Activated CD4-positive, alpha-beta memory T cell treated with anti-CD3 and anti-CD28 coated beads, Interleukin-2, amount 10 ng/mL, durations not matched to agents 7 days and 5 days (primary cell): ENCODE data around the gene ZNF573. TPM values are rescaled to one million over a fixed set of nuclear protein-coding genes. Genes with fewer than 3 reads are reported as not detected.

ENCODE experiments used
- total RNA-seq, 2 experiments: library from RNA; stranded (reverse); gene quantifications; one replicate each; pipeline ENCODE4 v1.2.3, GENCODE V29; 2021

ZNF573 gene
- total RNA-seq, 2 experiments from 2014 or later: 6.0 to 6.5 TPM

Other genes starting within 250 kb of the ZNF573 start
- 1 to 10 TPM; 1.5 to 2.9 TPM for gene ZNF571, start 184.8 kb downstream of the ZNF573 start, total RNA-seq
- gene ZNF540, start 184.7 kb downstream of the ZNF573 start, total RNA-seq: 1 to 10 TPM; 1.4 to 1.5 TPM
- 10 to 100 TPM; 11.9 to 14.2 TPM for gene ZFP30, start 124.1 kb downstream of the ZNF573 start, total RNA-seq
- gene ZNF607, start 59.8 kb downstream of the ZNF573 start, total RNA-seq: 1 to 10 TPM; 4.0 to 5.1 TPM
- not detected for gene WDR87, start 127.0 kb upstream of the ZNF573 start, total RNA-seq
- gene SIPA1L3, start 127.6 kb upstream of the ZNF573 start, total RNA-seq: 10 to 100 TPM; 13.6 to 15.2 TPM